ENCODE measurements around the gene PRKACG. TPM values are rescaled to one million over a fixed set of nuclear protein-coding genes. Genes with fewer than 3 reads are reported as not detected.

Gene PRKACG
- total RNA-seq, 1 donor from 2014 or later, result not detected

DNA sequence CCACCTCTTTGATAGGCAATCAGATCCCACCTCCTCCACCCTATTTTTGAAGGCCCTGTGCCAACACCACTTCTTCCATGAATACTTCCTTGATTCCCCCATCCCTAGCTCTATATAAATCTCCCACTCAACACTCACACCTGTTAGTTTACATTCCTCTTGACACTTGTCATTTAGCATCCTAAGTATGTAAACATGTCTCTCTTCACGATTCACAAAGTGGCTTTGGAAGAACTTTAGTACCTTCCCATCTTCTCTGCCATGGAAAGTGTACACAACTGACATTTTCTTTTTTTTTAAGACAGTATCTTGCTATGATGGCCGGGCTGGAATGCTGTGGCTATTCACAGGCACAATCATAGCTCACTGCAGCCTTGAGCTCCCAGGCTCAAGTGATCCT, 20.2 kb upstream of the PRKACG start:
- Mint-ChIP-seq H3K4me1 (ENCODE audit: low read depth) (peaks cover 11% of the 10 kb centered on the region), H3K27ac (ENCODE audit: unreplicated experiment) (no peak overlapping the region), H3K4me3 (ENCODE audit: unreplicated experiment) (peak overlapping the region; percentile 15), H3K36me3 (ENCODE audit: low read depth) (no peaks in the 10 kb centered on the region), H3K9me3 (ENCODE audit: low read depth) (peaks cover 10% of the 10 kb centered on the region), H3K27me3 (ENCODE audit: low read depth) (no peaks in the 10 kb centered on the region)
- TF ChIP-seq, protein P1, sequence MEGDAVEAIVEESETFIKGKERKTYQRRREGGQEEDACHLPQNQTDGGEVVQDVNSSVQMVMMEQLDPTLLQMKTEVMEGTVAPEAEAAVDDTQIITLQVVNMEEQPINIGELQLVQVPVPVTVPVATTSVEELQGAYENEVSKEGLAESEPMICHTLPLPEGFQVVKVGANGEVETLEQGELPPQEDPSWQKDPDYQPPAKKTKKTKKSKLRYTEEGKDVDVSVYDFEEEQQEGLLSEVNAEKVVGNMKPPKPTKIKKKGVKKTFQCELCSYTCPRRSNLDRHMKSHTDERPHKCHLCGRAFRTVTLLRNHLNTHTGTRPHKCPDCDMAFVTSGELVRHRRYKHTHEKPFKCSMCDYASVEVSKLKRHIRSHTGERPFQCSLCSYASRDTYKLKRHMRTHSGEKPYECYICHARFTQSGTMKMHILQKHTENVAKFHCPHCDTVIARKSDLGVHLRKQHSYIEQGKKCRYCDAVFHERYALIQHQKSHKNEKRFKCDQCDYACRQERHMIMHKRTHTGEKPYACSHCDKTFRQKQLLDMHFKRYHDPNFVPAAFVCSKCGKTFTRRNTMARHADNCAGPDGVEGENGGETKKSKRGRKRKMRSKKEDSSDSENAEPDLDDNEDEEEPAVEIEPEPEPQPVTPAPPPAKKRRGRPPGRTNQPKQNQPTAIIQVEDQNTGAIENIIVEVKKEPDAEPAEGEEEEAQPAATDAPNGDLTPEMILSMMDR (IDR thresholded peaks at IDR 0.05), result no peak
- DNase-seq (ENCODE audit: low spot score), result no peak

DNA sequence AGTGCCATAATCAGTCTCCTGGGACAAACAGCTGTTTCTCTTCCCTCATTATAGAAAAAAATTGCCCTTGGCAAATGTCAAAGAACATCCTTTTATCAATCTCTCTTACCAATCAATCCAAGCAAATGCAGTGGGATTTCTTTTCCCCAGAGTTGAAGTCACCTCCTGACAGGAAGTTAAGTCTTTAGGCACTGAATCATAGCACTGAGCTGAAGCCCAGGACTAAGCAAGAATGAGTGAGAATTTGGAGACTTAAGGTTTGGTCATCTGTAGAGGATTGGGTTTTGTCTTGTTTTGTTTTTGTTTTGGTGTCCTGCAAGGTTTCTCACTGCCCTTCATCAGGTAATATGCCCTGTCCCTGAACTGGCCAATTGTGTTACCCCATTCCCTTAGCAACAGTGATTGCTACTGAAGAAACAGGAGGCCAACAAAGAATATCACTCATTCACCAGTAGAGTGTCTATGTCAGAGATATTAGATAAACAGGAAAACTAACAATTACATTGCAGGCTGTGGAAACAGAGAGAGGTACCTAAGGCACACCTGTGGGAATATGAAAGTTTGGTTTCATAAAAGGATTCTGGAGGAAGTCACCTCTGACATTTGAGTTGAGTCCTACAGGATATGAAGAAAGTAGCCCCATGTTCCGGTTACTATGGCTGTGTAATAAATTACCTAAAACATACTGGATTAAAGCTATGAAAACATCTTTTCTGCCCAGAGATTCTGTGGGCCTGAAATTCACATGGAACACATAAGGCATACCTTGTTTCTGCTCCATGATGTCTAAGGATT, 17.1 kb upstream of the PRKACG start:
- H3K36me3 Mint-ChIP-seq (ENCODE audit: low read depth), result no peaks in the 10 kb centered on the region
- no peak overlapping the region for H3K27ac Mint-ChIP-seq (ENCODE audit: unreplicated experiment)
- no peak for DNase-seq (ENCODE audit: low spot score)
- peaks cover 10% of the 10 kb centered on the region for H3K9me3 Mint-ChIP-seq (ENCODE audit: low read depth)
- no peak overlapping the region for H3K4me3 Mint-ChIP-seq (ENCODE audit: unreplicated experiment)
- H3K4me1 Mint-ChIP-seq (ENCODE audit: low read depth), result peaks cover 1% of the 10 kb centered on the region
- TF ChIP-seq, protein P1 (IDR thresholded peaks at IDR 0.05), result no peak
- H3K27me3 Mint-ChIP-seq (ENCODE audit: low read depth), result peaks cover 5% of the 10 kb centered on the region

DNA sequence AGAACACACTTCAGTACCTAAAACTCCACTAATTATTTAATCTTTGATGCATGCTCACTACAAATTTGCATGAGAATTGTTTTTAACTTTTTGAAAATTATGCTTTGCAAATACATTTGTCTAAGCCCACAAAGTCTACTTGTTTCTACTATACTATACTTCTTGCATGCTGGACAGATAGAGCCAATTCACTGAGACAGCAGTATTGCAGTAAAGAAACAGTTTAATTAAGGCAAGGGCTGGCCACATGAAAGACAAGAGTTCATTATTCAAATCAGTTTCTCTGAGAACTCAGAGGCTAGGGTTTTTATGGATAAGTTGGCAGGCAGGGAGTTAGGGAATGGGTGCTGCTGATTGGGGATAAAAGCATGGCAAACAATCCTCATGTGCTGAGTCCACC, 15.6 kb upstream of the PRKACG start:
- no peak overlapping the region for H3K27ac Mint-ChIP-seq (ENCODE audit: unreplicated experiment)
- H3K27me3 Mint-ChIP-seq (ENCODE audit: low read depth), result peaks cover 9% of the 10 kb centered on the region
- no peaks in the 10 kb centered on the region for H3K36me3 Mint-ChIP-seq (ENCODE audit: low read depth)
- DNase-seq (ENCODE audit: low spot score), result no peak
- no peaks in the 10 kb centered on the region for H3K4me1 Mint-ChIP-seq (ENCODE audit: low read depth)
- peaks cover 10% of the 10 kb centered on the region for H3K9me3 Mint-ChIP-seq (ENCODE audit: low read depth)
- no peak overlapping the region for H3K4me3 Mint-ChIP-seq (ENCODE audit: unreplicated experiment)
- TF ChIP-seq, protein P1 (IDR thresholded peaks at IDR 0.05), result no peak

DNA sequence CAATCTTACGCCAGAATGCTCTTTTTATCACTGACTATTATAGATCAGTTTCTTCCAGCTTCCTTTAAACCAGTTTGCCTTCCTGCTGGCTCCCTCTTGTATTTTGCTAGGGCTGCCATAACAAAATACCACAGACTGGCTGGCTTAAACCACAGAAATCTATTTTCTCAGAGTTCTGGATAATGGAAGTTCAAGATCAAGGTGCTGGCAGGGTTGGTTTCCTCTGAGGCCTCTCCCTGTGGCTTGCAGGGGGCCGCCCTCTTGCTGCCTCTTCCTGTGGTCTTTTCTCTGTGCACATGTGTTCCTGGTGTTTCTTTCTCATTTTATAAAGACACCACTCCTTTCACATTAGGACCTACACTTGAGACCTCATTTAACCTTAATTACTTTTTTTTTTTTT, 14.8 kb upstream of the PRKACG start:
- Mint-ChIP-seq H3K36me3 (ENCODE audit: low read depth) (no peaks in the 10 kb centered on the region), H3K27me3 (ENCODE audit: low read depth) (peaks cover 14% of the 10 kb centered on the region), H3K9me3 (ENCODE audit: low read depth) (peaks cover 10% of the 10 kb centered on the region), H3K4me3 (ENCODE audit: unreplicated experiment) (no peak overlapping the region), H3K27ac (ENCODE audit: unreplicated experiment) (no peak overlapping the region), H3K4me1 (ENCODE audit: low read depth) (no peaks in the 10 kb centered on the region)
- no peak for DNase-seq (ENCODE audit: low spot score)
- TF ChIP-seq, protein P1 (IDR thresholded peaks at IDR 0.05), result no peak

DNA sequence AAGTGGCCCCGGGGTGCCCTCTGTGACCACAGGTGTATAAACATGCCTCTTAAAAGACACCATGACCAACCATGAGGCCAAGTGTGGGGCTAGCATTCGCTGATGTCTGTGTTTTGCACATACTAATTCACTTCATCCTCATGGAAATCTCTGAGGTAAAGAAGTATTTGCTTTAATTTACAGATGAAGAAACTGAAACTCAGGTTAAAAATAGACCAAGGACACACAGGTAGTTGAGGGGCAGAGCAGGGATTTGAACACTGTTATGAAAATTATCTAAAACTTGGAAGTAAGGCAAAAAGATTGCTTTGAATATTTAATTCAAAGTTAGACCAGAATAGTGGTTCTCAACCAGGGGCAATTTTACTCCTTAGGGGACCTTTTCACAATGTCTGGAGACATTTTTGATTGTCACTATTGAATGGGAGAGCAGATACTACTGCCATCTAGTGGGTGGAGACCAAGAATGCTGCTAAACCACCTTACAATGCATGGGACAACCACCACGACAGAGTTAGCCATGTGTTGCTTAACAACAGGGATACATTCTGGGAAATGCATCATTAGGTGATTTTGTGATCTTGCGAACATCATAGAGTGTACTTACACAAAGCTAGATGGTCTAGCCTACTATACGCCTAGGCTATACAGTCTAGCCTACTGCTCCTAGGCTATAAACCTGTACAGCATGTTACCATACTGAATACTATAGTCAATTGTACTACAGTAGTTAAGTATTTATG, 13.6 kb upstream of the PRKACG start:
- Mint-ChIP-seq H3K4me1 (ENCODE audit: low read depth) (no peaks in the 10 kb centered on the region), H3K4me3 (ENCODE audit: unreplicated experiment) (no peak overlapping the region), H3K9me3 (ENCODE audit: low read depth) (peaks cover 10% of the 10 kb centered on the region), H3K36me3 (ENCODE audit: low read depth) (no peaks in the 10 kb centered on the region), H3K27ac (ENCODE audit: unreplicated experiment) (no peak overlapping the region), H3K27me3 (ENCODE audit: low read depth) (peaks cover 19% of the 10 kb centered on the region)
- DNase-seq (ENCODE audit: low spot score), result no peak
- TF ChIP-seq, protein P1 (IDR thresholded peaks at IDR 0.05), result peak; percentile 87

All from chondrocyte (in vitro differentiated cells).